GM18861 (cell line): ENCODE results near the gene SFXN2.
"Not testable (repeated sequence)": the region's sequence is repeated elsewhere in the genome, so short reads cannot be mapped to it uniquely, and the experiment has no call there.

Source experiments
- ATAC-seq: cut with Tn5 transposase; IDR thresholded peaks from one replicate; pipeline ENCODE4 v1.9.1; 2021; ENCODE audit not compliant: unreplicated experiment

Gene SFXN2

DNA sequence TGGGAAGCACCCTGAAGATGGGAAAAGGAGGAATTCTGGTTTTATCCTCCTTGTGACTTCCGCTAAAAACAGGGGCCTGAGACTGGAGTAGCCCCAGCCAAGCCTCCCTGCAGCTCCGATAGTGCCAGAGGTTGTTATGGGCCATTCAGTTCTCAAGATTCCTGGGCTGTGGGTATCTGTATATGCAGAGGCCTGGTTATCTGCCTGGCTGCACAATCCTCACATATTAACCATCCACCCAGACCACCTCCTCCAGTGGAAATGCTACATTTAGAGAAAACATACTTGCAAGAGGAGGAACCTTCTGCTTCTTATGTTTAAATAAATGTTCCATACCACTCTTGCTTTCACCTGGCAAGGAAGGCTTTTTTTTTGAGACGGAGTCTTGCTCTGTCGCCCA, 34.8 kb upstream of the SFXN2 start:
- ATAC-seq, result no peak

DNA sequence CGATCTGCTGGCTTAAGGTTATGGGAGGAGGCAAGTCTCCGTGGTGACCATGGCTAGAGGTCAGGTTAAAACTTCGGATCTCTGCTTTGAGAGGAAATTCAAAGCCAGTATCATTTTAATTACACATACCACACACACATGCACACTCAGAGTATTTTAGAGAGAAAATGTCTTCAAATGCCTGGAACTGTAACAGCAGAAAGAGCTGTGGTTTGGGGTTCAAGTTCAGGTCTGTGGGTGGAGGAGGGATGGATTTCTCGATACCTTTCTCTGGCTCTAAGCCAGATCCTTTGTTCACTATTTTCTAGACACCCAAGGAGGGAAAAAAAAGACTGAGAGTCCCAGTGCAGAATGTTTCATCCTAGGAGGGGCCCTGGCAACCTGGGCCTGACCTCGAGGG, 32.7 kb upstream of the SFXN2 start:
- no peak for ATAC-seq

DNA sequence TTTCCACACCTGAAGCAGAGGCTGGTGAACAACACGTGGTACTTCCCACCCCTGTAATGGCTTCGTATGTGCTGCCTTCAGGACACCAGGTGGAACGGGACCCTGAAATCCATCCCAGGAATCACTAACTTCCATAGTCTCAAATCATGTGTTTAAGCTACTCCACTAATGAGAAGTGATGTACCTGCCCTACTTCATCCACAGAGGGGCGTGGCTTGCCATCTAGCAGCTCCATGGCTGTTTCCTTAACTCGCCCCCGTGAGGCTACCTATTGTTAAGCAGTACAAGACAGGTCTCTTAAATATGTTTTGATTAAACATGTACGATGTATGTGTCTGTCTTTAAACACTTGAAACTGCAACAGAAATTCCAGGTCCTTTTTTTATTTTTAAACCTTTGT, 32.0 kb upstream of the SFXN2 start:
- ATAC-seq, result no peak

DNA sequence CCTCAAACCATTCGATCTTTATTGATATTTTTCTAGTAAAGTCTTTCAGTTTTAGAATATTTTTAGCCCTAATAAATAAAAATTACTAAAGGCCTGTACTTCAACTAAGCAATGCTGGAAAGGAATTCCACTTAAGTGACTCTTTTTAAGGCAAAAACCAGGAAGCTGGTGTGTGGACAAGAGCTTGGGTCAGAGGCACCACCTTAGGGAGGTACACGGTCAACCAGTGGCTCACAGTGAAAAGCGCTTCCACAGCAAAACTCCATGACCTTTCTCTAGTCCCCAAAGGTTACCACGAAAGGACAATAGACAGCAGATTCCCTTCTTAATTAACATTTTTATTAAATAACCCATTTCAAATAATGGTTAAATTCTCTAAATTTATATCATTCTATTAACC, 31.5 kb upstream of the SFXN2 start:
- ATAC-seq, result no peak

DNA sequence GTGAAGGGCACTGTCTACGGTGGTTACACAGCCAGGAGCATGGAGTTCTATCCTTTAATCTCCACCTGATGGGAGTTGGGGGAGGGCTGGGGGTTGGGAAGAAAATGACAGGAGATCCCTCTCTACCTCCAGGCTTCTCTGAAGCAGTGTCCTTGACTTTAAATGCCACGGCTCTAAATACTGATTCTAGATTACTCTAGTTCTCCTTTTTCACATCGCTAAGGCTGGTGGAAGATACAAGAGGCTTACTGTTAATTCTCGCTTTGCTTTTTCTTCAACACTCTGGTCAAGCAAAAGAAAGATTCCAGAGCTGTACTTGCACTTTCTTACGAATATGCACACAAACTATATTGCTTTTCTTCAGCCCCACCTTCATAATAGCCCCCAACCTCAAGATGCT, 30.7 kb upstream of the SFXN2 start:
- no peak for ATAC-seq

DNA sequence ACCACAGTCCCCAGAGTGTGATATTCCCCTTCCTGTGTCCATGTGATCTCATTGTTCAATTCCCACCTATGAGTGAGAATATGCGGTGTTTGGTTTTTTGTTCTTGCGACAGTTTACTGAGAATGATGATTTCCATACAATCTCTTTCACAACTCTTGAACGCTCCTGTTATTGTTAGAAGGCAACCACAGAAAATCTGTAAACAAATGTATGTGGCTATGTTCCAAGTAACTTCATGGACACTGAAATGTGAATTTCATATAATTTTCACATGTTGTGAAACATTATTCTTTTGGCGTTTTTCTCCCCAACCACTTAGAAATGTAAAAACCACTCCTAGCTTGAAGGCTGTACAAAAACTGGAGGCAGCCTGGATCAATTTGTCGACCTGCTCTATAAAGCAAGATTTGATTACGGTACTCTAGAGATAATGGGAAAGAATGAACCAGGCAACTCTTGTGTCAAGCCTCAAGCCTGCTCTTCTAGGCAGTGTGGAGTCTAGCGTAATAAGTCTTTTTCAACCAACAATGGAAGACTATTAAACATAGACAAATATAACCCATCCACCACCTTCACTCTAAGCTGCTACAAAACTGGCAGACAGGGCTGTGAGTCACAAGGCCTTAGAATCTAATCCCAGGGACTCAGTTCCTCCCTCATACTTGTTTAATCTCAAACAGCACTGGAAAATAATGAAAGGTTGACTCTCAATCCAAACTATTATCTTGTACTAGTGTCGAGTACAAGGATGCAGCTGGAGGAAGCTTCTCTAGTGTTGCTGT, 23.0 kb upstream of the SFXN2 start:
- no peak for ATAC-seq

DNA sequence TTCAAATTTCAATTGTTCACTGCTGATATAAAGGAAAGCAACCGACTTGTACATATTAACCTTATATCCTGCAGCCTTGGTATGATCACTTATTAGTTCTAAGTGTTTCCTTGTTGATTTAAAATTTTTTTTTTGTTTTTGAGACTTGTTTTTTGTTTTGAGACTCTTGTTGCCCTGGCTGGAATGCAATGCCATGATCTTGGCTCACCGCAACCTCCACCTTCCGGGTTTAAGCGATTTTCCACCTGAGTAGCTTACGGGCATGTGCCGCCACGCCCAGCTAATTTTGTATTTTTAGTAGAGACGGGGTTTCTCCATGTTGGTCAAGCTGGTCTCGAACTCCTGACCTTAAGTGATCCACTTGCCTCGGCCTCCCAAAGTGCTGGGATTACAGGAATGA, 19.0 kb upstream of the SFXN2 start:
- ATAC-seq, result not testable (repeated sequence)

DNA sequence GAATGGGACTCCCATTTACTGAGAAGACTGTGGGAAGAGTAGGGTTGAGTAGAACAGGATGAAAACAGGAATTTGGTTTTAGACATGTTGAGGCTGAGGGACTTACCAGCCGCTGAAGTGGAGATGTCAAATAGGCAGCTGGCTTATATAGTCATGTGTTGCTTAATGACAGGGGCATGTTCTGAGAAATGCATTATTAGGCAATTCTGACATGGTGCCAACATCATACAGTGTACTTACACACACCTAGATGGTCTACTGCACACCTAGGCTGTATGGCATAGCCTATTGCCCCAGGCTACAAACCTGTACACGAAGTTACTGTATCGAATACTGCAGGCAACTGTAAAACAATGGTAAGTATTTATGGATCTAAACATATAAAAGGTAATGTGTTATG, 17.7 kb upstream of the SFXN2 start:
- ATAC-seq, result no peak

DNA sequence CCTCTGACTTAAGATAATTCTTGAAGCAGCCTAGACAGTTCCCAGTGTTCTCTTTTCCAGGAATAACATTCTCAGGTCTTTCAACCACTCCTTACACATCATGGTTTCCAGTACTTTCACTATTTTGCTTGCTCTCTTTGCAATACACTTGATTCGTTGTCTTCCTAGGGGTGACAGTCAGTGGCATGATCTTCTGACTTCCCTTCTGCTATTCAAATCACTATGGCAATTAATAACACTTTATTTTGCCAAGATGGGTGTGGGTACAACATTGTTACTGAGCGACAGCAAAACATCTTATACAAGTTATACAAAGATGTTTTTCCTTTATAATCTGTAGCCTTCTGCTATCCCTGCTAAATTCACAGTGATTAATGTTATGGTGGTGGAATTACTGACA, 15.5 kb upstream of the SFXN2 start:
- ATAC-seq, result no peak

DNA sequence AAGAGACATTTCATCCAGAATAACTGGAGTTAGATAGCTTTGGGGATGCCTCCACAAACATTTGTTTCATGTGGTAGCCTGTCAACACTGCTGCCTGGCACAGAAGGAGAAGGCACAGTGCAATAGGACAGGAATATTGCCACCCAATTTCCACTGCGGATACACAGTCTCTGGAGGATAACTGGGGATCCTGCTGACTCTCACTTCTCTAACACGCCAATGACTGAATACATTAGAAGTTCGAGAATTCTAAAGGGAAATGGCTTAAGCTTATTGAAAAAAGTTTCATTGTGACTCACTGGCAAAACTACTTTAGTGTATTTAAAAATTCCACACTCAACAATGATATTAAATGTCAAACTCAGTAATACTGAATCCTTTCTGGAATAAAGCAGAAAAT, 13.2 kb upstream of the SFXN2 start:
- no peak for ATAC-seq

DNA sequence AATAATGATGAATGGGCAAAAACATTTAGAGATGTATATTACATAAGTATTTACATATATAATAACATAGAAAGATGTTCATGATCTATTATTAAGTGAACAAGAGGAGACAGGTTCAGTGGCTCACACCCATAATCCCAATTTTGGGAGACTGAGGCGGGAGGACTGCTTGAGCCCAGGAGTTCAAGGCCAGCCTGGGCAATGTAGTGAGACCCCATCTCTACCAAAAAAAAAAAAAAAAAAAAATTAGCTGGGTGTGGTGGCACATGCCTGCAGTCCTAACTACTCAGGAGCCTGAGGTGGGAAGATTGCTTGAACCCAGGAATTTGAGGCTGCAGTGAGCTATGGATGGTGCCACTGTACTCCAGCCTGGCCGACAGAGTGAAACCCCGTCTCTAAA, 12.6 kb upstream of the SFXN2 start:
- ATAC-seq, result no peak

DNA sequence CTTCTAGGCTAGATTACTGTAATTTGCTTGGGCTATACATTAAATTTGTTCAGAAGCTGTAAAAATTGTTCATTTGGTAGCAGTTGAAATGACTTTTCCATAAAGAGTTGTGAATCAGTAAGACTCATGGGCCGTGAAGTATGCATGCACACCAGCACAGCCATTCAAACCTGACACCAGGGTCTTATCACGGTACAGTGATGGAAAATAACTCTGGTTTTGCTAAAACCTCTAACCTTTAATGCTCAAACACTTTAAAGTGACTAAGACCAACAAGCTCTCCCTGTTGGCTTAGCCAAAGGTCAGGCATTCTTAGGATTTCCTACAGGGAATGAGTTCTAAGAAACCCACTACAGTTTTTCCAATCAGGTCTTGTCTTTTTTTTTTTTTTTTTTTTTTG, 11.7 kb upstream of the SFXN2 start:
- no peak for ATAC-seq

DNA sequence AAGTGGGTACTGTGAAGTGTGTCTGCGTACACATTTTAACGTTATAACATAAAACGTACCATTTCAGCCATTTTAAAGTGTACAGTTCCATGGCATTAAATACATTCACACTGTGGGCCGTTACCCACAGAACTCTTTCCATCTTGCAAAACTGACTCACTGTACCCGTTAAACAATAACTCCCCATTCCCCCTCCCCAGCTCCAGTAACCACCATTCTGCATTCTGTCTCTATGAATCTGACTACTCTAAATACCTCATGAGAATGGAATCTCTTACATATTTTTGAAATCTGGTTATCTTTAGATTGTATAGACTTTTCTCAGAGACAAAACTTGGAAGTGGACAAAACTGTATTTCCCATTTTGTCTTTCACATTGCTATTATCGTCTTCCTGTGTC, 9.5 kb upstream of the SFXN2 start:
- no peak for ATAC-seq

DNA sequence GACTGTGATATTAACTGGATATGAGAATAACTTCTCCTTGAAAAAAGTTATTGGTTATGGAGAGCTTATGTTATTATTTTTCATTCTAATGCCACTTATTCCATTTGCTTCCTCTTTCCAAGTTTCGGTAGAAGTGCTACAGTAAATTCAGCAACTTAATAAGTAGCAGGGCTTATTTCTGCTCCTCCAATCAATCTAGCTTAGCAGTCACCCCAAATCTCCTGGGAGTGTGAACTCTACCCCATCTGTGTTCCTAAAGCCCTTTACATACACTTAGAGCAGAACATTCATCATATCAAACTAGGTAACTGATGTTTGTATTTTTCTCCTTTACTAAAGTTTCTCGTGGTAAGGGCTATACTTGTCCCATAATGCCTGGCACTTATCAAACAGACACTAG, 8.9 kb upstream of the SFXN2 start:
- no peak for ATAC-seq

DNA sequence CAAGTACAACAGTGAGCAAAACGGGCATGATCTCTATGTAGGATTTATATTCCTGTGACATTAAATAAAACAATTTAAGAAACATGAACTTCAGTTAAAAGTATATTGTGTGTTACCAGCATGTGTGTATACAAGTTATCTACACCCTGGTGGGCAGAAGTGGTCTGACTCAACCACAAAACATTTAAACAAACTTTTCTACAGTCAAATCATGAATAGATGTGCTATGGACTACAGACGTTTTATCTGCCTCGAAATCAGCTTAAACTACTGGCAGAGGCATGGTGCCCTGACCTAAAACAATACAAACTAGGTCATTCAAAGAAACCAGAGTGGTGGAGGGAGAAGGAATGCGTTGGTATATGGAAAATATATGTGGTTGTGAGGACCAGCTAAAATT, 3.8 kb upstream of the SFXN2 start:
- ATAC-seq, result no peak

DNA sequence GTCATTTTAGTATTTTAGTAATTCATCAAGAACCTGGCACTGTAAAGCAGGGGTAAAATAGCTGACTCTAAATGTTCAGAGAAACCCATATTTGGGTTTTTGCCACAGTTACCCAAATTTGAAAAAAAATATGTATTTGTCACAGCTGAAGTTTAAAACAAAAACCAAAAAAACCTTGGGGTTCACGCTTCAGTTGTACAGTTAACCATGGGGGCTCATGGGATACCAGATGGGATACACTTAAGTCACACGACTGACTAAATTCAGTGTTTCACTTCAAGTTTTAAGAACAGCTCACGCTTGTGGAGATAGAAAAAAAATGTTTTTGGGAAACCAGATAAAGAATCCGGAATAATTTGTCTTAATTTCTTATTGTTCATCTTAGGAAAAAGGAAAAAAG, 2.3 kb upstream of the SFXN2 start:
- no peak for ATAC-seq

DNA sequence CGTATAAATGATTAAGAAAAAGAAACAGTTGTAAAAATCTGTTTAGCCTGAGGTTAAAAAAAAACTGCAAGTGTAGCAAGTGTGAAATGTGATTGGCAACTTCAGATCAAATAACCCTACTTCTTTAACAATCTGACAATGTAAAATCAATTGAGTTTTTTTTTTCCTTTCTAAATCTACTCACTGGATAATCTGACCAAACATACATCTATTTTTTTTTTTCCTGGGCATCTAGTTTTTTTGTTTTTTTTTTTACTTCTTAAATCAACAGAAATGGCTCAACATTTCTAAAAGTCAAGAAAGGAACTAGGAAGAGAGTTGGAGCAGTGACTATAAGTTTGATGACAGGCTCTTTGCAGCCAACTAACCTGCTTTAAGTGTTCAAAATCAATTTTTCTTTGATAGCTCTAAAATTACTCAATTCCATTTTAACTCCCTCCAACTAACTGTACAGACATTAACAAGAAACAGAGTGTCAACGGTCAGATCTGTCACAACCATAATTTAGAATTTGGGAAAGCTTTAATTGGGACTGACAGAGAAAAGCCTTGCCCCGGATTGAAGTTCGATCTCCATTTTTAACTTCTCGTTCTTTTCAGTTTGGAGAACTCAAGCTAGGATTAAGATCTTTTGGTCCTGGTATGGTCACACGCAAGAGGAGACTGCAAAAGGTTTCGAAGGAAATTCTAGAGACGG, 1.4 kb upstream of the SFXN2 start:
- no peak for ATAC-seq

DNA sequence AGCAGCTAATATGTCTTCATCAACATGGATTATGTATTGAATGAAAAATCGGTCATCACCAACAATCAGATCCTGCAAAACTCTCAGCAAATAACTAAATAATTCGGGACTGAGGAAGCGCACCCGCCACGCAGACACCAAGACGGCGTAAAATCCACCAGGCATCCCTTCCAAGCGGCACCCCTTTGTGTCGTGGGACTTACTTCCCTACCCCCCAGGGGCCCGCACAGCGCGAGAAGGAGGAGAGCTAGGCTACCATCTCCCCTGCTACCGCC, 960 bp upstream of the SFXN2 start:
- peak; percentile 30 for ATAC-seq

DNA sequence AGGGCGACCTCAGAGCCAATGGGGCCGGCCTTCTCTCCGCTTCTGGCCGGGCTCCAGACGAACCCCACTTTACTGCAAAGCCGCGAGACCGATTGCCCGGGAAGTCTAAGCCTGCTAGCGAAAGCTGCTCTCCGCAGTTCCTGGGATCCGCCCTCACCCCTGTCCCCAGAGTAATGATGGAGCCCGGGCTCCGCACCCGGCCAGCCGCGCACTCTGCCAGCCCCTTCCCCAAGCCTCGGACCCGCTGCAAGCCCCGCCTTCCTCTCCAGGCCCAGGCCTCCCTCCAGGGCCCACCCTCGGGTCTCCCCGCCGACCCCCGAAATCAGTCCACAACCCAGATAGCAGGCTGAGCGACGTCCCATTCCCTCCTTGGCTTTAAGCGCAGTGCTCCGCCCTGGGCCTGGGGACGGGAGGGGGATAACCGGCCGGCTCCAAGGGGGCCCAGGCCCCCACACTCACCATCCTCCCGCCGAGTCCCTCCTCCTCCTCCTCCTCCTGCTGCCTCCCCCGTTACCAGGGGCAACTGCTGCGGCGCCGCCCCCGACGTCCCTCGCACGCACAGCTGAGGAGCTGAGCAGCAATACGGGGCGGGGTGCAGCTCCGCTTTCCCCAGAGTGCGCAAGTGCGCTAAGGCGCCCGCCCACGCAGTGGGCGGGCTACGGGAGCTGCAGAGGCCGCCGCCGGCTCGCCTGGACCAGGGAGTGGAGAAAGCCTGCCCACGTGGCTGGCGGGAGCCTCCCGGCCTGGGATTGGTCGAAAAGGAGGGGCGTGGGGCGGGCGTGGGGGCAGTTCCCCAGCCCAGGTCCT, 419 bp upstream of the SFXN2 start, which contains the start of gene ARL3:
ARL3 (minus strand) TSS at position 584 of the 807 bp plus-strand sequence; CDS start at position 462, 122 bp downstream.
- ATAC-seq, result peak; percentile 75

DNA sequence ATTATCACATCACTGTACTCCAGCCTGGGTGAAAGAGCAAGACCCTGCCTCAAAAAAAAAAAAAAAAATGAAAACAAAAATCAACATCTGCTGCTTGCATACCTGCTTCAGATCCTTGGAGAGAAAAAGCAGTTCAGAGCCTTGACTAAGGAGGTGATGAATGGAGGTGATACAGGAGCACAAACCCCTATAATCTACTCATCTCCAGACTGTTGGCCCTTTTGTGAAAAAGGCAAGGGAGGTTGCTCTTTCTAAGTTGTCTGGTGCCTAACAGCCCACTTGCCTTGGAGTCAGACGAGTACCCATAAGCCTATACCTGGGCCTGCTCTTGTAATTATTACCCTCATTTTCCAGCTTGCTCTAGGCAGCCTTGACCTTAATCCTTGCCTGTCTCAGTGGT, 1.4 kb downstream of the SFXN2 start:
- no peak for ATAC-seq

DNA sequence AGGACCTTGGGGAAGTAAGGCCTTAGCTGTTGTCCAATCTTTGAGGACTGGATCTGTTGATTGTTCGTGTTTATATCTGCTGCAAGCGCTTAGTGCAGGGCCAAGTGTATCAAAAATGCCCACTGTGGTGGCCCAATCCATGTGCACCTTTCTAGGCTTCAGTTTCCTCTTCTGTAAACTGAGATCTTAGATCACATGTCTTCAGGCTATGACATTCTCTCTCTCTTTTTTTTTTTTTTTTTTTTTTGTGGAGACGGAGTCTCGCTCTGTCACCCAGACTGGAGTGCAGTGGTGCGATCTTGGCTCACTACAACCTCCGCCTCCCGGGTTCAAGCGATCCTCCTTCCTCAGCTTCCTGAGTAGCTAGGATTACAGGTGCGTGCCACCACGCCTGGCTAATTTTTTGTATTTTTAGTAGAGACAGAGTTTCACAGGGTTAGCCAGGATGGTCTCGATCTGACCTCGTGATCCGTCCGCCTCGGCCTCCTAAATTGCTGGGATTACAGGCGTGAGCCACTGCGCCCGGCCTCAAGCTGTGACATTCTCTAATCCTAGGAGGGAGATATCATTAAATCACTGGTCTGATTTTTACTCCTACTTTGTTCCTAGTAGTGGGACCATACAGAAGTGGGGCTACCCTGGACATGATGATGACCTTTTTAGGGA, 2.6 kb downstream of the SFXN2 start:
- ATAC-seq, result not testable (repeated sequence)

DNA sequence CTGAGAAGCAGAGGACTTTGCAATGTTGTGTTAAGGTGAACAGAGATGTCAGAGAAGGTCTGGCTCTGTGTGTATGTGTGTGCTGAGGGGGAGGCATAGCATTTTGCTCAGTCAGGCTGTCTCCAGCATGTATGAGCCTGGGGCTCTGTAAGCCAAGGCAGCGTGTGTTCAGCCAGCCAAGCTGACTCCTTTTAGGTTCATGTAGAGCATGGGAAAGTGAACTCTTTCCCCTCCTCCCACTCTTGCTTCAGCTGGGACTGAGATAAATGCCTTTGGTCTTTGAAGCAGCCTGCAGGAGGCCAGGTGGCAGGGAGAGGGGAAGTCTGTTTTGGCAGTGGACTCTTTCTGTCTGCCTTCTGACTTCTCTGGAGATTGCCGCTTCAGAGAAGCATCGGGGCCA, 3.8 kb downstream of the SFXN2 start:
- ATAC-seq, result no peak
